Heart left ventricle (tissue), 16 donors: ENCODE measurements around the gene RARS1. TPM values are rescaled to one million over a fixed set of nuclear protein-coding genes. Genes with fewer than 3 reads are reported as not detected.

Experiments used
- ATAC-seq, 4 donors: fragments of 200-7000 bp; cut with Tn5 transposase; one replicate each; pipeline ENCODE4 v1.9.1; 2020 to 2022; ENCODE audit warnings: moderate library complexity in 4 of 4, mild to moderate bottlenecking in 3 of 4, moderate number of reproducible peaks in 1 of 4
- DNase-seq, 5 donors: peaks; one replicate each; pipeline ENCODE4 v3.0.0-alpha.2; 2020
- H3K27ac ChIP-seq, 12 donors: fragments of 200-600 bp; sonication (generic) in 4 of 12; one replicate each; pipeline versions ENCODE4 v1.5.0 to v1.8.0; 2016 to 2022; ENCODE audit warnings: mild to moderate bottlenecking in 2 of 12
- H3K27me3 ChIP-seq, 9 donors: fragments of 200-600 bp; sonication (generic) in 2 of 9; one replicate each; pipeline versions ENCODE4 v1.5.1 to v1.8.0; 2016 to 2022; ENCODE audit warnings: mild to moderate bottlenecking in 3 of 9
- H3K36me3 ChIP-seq, 9 donors: fragments of 200-600 bp; sonication (generic) in 2 of 9; one replicate each; pipeline versions ENCODE4 v1.5.0 to v1.8.0; 2018 to 2022; ENCODE audit warnings: mild to moderate bottlenecking in 2 of 9
- H3K4me1 ChIP-seq, 12 donors: fragments of 200-600 bp; sonication (generic) in 4 of 12; one replicate each; pipeline versions ENCODE4 v1.5.0 to v1.8.0; 2016 to 2022; ENCODE audit warnings: mild to moderate bottlenecking in 3 of 12
- H3K4me3 ChIP-seq, 12 donors: fragments of 200-600 bp; sonication (generic) in 4 of 12; one replicate each; pipeline versions ENCODE4 v1.5.0 to v1.8.0; 2017 to 2022; ENCODE audit warnings: mild to moderate bottlenecking in 9 of 12, moderate library complexity in 4 of 12
- H3K9me3 ChIP-seq, 12 donors: fragments of 200-600 bp; sonication (generic) in 4 of 12; one replicate each; pipeline versions ENCODE4 v1.5.0 to v1.8.0; 2016 to 2022; ENCODE audit warnings: mild to moderate bottlenecking in 1 of 12
- POLR2A ChIP-seq, 2 donors: fragments of 450-650 bp; IDR thresholded peaks; one replicate each; pipeline ENCODE4 v1.6.1; 2017; ENCODE audit warnings: antibody characterized with exemption in 2 of 2, mild to moderate bottlenecking in 2 of 2, moderate library complexity in 2 of 2
- WGBS, 4 donors: extraction: QIAGEN DNeasy Blood & Tissue Kit in 2 of 4; methylation state at CpG; one replicate each; pipeline versions ENCODE4 v1.1.5 to v1.1.7; 2013 to 2018; 5-methylcytosine and 5-hydroxymethylcytosine counted together
- intact Hi-C, 10 donors: fragments of 100-400 bp; cut with DNase I; formaldehyde crosslinking; loops; one replicate each; pipeline versions ENCODE4 v1.11.1 to v1.14.2; 2022
- polyA plus RNA-seq, 2 donors: library from polyadenylated mRNA; stranded (reverse); fragments of 200-250 nt; gene quantifications; one replicate each; pipeline ENCODE4 v1.2.3, GENCODE V29; 2013
- total RNA-seq, 9 donors: library from RNA; depleted of rRNA in 2 of 9; stranded (reverse); fragments of >200 nt in 2 of 9; fragmentation: NEBNext Ultra II Directional in 3 of 9; extraction: Animal tissue kit (Norgen Biotek cat#: 25700) in 3 of 9; gene quantifications; one replicate each; pipeline versions ENCODE4 v1.1.0 to v1.2.4, GENCODE V29; 2016 to 2023
- TF ChIP-seq, protein P1 (sequence below), 12 donors: fragments of 200-600 bp; sonication (generic) in 4 of 12; IDR thresholded peaks; one replicate each; pipeline versions ENCODE4 v1.5.0 to v1.8.0; 2018 to 2022; ENCODE audit warnings: antibody characterized with exemption in 12 of 12, mild to moderate bottlenecking in 5 of 12
- donor health status: ischemic (EF 13 %, LVEDD 7.1; RV severe dilation, severe dysfunction).
- donor health status: healthy with polysubstance abuse.
- donor health status: DM: no; HTN: yes; CAD: no.
- donor health status: DM: no; HTN: no; CAD: no.
- donor health status: ischemic (EF 25% LVEDD 6.9; RV normal size, moderate dysfunction).
- donor health status: ischemic (EF 25% LVEDD 5.7; RV mildly dilated, moderate dysfunction).
- donor health status: healthy.
- donor health status: DM: yes; HTN: yes; CAD: no.
- donor health status: ischemic (EF 35%, LVEDD 5.7; RV mildly dilated, moderate dysfunction).
- donor health status: nonischemic (EF 11% LVEDD 7.7; RV severe dilation, severe dysfunction).
- donor health status: DM: yes; HTN: yes; CAD: no.
- donor health status: PGD.
- donor health status: ischemic (EF 29% LVEDD 5.4; RV normal size, mild dysfunction).
- donor health status: nonischemic (EF 23%, LVEDD 6.1; RV moderate dilation, normal function).

RARS1 gene
- total and polyA plus RNA-seq, 11 donors: 21.1 to 64.4 (median 48.6) TPM

GRCh38 chr5:168451565-168451964 lies 34.7 kb upstream of the RARS1 start:
- TF ChIP-seq, protein P1, sequence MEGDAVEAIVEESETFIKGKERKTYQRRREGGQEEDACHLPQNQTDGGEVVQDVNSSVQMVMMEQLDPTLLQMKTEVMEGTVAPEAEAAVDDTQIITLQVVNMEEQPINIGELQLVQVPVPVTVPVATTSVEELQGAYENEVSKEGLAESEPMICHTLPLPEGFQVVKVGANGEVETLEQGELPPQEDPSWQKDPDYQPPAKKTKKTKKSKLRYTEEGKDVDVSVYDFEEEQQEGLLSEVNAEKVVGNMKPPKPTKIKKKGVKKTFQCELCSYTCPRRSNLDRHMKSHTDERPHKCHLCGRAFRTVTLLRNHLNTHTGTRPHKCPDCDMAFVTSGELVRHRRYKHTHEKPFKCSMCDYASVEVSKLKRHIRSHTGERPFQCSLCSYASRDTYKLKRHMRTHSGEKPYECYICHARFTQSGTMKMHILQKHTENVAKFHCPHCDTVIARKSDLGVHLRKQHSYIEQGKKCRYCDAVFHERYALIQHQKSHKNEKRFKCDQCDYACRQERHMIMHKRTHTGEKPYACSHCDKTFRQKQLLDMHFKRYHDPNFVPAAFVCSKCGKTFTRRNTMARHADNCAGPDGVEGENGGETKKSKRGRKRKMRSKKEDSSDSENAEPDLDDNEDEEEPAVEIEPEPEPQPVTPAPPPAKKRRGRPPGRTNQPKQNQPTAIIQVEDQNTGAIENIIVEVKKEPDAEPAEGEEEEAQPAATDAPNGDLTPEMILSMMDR (IDR thresholded peaks at IDR 0.05): no peak
- TF ChIP-seq POLR2A (IDR thresholded peaks at IDR 0.05): no peak
- intact Hi-C loops: no loop called here
- ATAC-seq (no peak), DNase-seq (no peak)
- H3K4me1 ChIP-seq: peaks cover 0 to 12% (median 0%) of the 10 kb centered on the region in 12 donors
- H3K9me3 ChIP-seq: no peaks in the 10 kb centered on the region
- H3K27ac ChIP-seq: no peak overlapping the region
- H3K27me3 ChIP-seq: no peaks in the 10 kb centered on the region
- no peak overlapping the region for H3K4me3 ChIP-seq
- H3K36me3 ChIP-seq: no peaks in the 10 kb centered on the region
- 75 to 90% (median 87%) methylated on average over 3 of the region's 3 CpGs for WGBS, 4 donors

DNA sequence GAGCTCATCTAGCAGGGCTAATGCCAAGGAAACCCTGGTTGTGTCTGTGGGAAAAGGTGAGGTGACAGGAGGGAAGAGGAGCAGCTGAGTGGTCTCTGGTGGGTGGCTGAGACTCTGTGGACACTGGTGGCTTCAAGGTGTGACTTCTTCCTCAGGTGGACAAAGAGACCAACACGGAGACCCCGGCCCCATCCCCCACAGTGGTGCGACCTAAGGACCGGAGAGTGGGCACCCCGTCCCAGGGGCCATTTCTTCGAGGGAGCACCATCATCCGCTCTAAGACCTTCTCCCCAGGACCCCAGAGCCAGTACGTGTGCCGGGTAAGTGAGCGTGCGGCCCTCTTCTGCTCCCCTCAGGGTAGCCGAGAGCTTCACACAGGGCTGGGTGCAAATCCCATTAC lies 31.1 kb upstream of the RARS1 start:
- H3K9me3 ChIP-seq: no peaks in the 10 kb centered on the region
- H3K27me3 ChIP-seq: no peaks in the 10 kb centered on the region
- H3K27ac ChIP-seq: no peak overlapping the region
- WGBS, 4 donors: 90 to 95% (median 90%) methylated on average over 12 of the region's 12 CpGs
- H3K4me1 ChIP-seq: no peaks in the 10 kb centered on the region
- DNase-seq (no peak), ATAC-seq (peak in 1 of 4 donors; percentile 15)
- H3K36me3 ChIP-seq: no peaks in the 10 kb centered on the region
- intact Hi-C loops: no loop called here
- H3K4me3 ChIP-seq: no peak overlapping the region
- TF ChIP-seq, protein P1 (IDR thresholded peaks at IDR 0.05): no peak
- TF ChIP-seq POLR2A (IDR thresholded peaks at IDR 0.05): no peak

DNA sequence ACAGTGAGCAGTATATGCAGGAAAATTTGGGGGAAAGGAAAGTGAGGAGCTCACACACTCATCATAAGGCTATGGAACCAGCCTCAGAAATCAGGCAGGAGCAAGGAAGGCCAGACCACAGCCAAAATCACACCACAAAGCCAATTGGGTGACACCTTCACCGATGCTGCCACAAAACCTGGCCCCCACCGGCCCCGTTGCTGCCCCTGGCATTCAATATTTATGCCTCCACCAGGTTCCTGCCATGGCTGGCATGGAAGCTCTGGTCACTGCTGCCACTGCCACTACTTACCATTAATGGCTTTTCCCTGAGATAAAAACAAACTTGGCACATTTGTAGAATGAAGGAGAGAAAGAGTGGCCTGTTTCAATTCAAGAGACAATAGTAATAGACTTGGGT lies 28.7 kb upstream of the RARS1 start:
- ATAC-seq: no peak
- Histone ChIP-seq H3K27ac (no peak overlapping the region), H3K9me3 (no peaks in the 10 kb centered on the region), H3K27me3 (no peaks in the 10 kb centered on the region), H3K4me3 (no peak overlapping the region), H3K4me1 (no peaks in the 10 kb centered on the region), H3K36me3 (no peaks in the 10 kb centered on the region)
- TF ChIP-seq, protein P1 (IDR thresholded peaks at IDR 0.05): no peak
- no peak for TF ChIP-seq POLR2A (IDR thresholded peaks at IDR 0.05)
- intact Hi-C loops: no loop called here
- no peak for DNase-seq
- WGBS, 4 donors: 93 to 97% (median 94%) methylated on average over 3 of the region's 3 CpGs

- no peak overlapping the region for H3K4me3 ChIP-seq
- no peaks in the 10 kb centered on the region for H3K27me3 ChIP-seq
- H3K9me3 ChIP-seq: no peaks in the 10 kb centered on the region
- ATAC-seq: no peak
- DNase-seq: no peak
- intact Hi-C loops: no loop called here
- WGBS, 4 donors: 91 to 93% (median 92%) methylated on average over 9 of the region's 9 CpGs
- H3K36me3 ChIP-seq: no peaks in the 10 kb centered on the region
- TF ChIP-seq, protein P1 (IDR thresholded peaks at IDR 0.05): no peak
- no peak for TF ChIP-seq POLR2A (IDR thresholded peaks at IDR 0.05)
- H3K4me1 ChIP-seq: no peaks in the 10 kb centered on the region
- H3K27ac ChIP-seq: no peak overlapping the region
Observed at GRCh38 chr5:168460606-168461005, 25.7 kb upstream of the RARS1 start.
